ENCODE data around the gene PAEP. TPM values are rescaled to one million over a fixed set of nuclear protein-coding genes. Genes with fewer than 3 reads are reported as not detected.

Gene PAEP
- total RNA-seq, 1 donor from 2014 or later, result not detected

GRCh38 chr9:135614821-135615665, 53.5 kb downstream of the PAEP start:
- DNase-seq (ENCODE audit: low read depth), result no peak

- no peak for DNase-seq (ENCODE audit: low read depth)
Observed at GRCh38 chr9:135615666-135616618, 54.4 kb downstream of the PAEP start.

Other genes starting within 250 kb of the PAEP start
- gene PPP1R26, start 82.0 kb upstream of the PAEP start, total RNA-seq, result 22.7 and 32.7 TPM in 2 replicates
- gene MRPS2, start 61.1 kb upstream of the PAEP start, total RNA-seq, result 13.4 and 16.8 TPM in 2 replicates
- gene LCN1, start 40.3 kb upstream of the PAEP start, total RNA-seq, result not detected in 2 replicates
- not detected in 2 replicates for gene OBP2A, start 15.6 kb upstream of the PAEP start, total RNA-seq
- gene GLT6D1, start 77.8 kb downstream of the PAEP start, total RNA-seq, result not detected in 2 replicates
- not detected in 2 replicates for gene LCN9, start 101.6 kb downstream of the PAEP start, total RNA-seq
- gene SOHLH1, start 137.7 kb downstream of the PAEP start, total RNA-seq, result not detected in 2 replicates
- not detected in 2 replicates for gene KCNT1, start 140.4 kb downstream of the PAEP start, total RNA-seq

Measured in renal cortical epithelial cell (primary cell).